Peyer's patch (tissue), 4 donors: ENCODE results near the gene SPATA33. TPM values are rescaled to one million over a fixed set of nuclear protein-coding genes. Genes with fewer than 3 reads are reported as not detected.
"Not testable (repeated sequence)": the region's sequence is repeated elsewhere in the genome, so short reads cannot be mapped to it uniquely, and the experiment has no call there.

Source experiments
- DNase-seq, 3 donors: peaks; one replicate each; pipeline ENCODE4 v3.0.0-alpha.2; 2017 to 2019
- H3K27ac ChIP-seq, 4 donors: fragments of 200-600 bp; sonication (generic); one replicate each; pipeline ENCODE4 v1.5.1; 2016 to 2019
- H3K27me3 ChIP-seq, 2 donors: fragments of 200-600 bp; sonication (generic); one replicate each; pipeline ENCODE4 v1.5.1; 2019
- H3K36me3 ChIP-seq, 3 donors: fragments of 200-600 bp; sonication (generic); one replicate each; pipeline ENCODE4 v1.5.1; 2016 to 2019
- H3K4me1 ChIP-seq, 4 donors: fragments of 200-600 bp; sonication (generic); one replicate each; pipeline ENCODE4 v1.5.1; 2016 to 2019
- H3K4me3 ChIP-seq, 4 donors: fragments of 200-600 bp; sonication (generic); 1 replicate in 3 of 4; 2 replicates in 1 of 4; pipeline ENCODE4 v1.5.1; 2016 to 2019; ENCODE audit warnings: mild to moderate bottlenecking in 1 of 4
- H3K9me3 ChIP-seq, 4 donors: fragments of 200-600 bp; sonication (generic); one replicate each; pipeline ENCODE4 v1.5.1; 2016 to 2019; ENCODE audit warnings: mild to moderate bottlenecking in 1 of 4
- CTCF ChIP-seq, 6 experiments: fragments of 450-650 bp in 4 of 6; fragments of 200-600 bp in 2 of 6; sonication (generic) in 1 of 6; IDR thresholded peaks; one replicate each; pipeline ENCODE4 v1.5.1; 2017 to 2019; ENCODE audit warnings: antibody characterized with exemption in 6 of 6, mild to moderate bottlenecking in 3 of 6, moderate library complexity in 1 of 6
- POLR2A ChIP-seq, 2 donors: fragments of 450-650 bp; IDR thresholded peaks; one replicate each; pipeline ENCODE4 v1.5.1; 2017; ENCODE audit warnings: antibody characterized with exemption in 2 of 2, mild to moderate bottlenecking in 2 of 2, moderate library complexity in 2 of 2
- total RNA-seq, 4 donors: library from RNA; depleted of rRNA; stranded (reverse); fragments of >200 nt; gene quantifications; one replicate each; pipeline ENCODE4 v1.1.0, GENCODE V29; 2016

SPATA33 gene
- total RNA-seq, 4 donors from 2014 or later = 13.9 to 76.7 (median 25.6) TPM

- H3K4me1 ChIP-seq = peaks cover 0 to 31% (median 14%) of the 10 kb centered on the region in 4 donors
- DNase-seq = peak in 2 of 3 donors; percentile 46 to 65
- H3K9me3 ChIP-seq = no peaks in the 10 kb centered on the region
- H3K27ac ChIP-seq = peak overlapping the region in 1 of 4 donors; percentile 45
- TF ChIP-seq POLR2A (IDR thresholded peaks at IDR 0.05) (no peak), CTCF (IDR thresholded peaks at IDR 0.05) (no peak)
- H3K27me3 ChIP-seq = no peaks in the 10 kb centered on the region
- H3K4me3 ChIP-seq = no peak overlapping the region
- H3K36me3 ChIP-seq = peaks cover 0 to 76% (median 2%) of the 10 kb centered on the region in 3 donors
These were observed 37.6 kb downstream of the SPATA33 start for GRCh38 chr16:89695086-89695874.

- H3K27me3 ChIP-seq = no peaks in the 10 kb centered on the region
- TF ChIP-seq CTCF (IDR thresholded peaks at IDR 0.05) (no peak), POLR2A (IDR thresholded peaks at IDR 0.05) (no peak)
- no peaks in the 10 kb centered on the region for H3K9me3 ChIP-seq
- H3K4me3 ChIP-seq = no peak overlapping the region
- H3K36me3 ChIP-seq = peaks cover 0 to 70% (median 0%) of the 10 kb centered on the region in 3 donors
- H3K27ac ChIP-seq = peak overlapping the region in 1 of 4 donors; percentile 49
- peak in 1 of 3 donors; percentile 46 for DNase-seq
- H3K4me1 ChIP-seq = peaks cover 0 to 37% (median 18%) of the 10 kb centered on the region in 4 donors
These were observed 38.4 kb downstream of the SPATA33 start for GRCh38 chr16:89695875-89696669.

GRCh38 chr16:89696670-89697128 lies 39.1 kb downstream of the SPATA33 start:
- H3K36me3 ChIP-seq = peaks cover 0 to 63% (median 0%) of the 10 kb centered on the region in 3 donors
- no peaks in the 10 kb centered on the region for H3K9me3 ChIP-seq
- H3K27me3 ChIP-seq = no peaks in the 10 kb centered on the region
- H3K27ac ChIP-seq = peak overlapping the region in 1 of 4 donors; percentile 49
- no peak overlapping the region for H3K4me3 ChIP-seq
- DNase-seq = peak; percentile 50 to 70 (median 55)
- H3K4me1 ChIP-seq = peaks cover 0 to 37% (median 19%) of the 10 kb centered on the region in 4 donors
- TF ChIP-seq POLR2A (IDR thresholded peaks at IDR 0.05) = no peak
- no peak for TF ChIP-seq CTCF (IDR thresholded peaks at IDR 0.05)

- Histone ChIP-seq H3K36me3 (peaks cover 0 to 58% (median 0%) of the 10 kb centered on the region in 3 donors), H3K9me3 (no peaks in the 10 kb centered on the region), H3K4me1 (peaks cover 0 to 42% (median 19%) of the 10 kb centered on the region in 4 donors), H3K4me3 (no peak overlapping the region), H3K27ac (peak overlapping the region in 1 of 4 donors; percentile 49), H3K27me3 (no peaks in the 10 kb centered on the region)
- peak in 2 of 3 donors; percentile 43 to 51 for DNase-seq
- TF ChIP-seq CTCF (IDR thresholded peaks at IDR 0.05) = no peak
- no peak for TF ChIP-seq POLR2A (IDR thresholded peaks at IDR 0.05)
These were observed 39.6 kb downstream of the SPATA33 start for GRCh38 chr16:89697161-89697615.

GRCh38 chr16:89697616-89698331 lies 40.1 kb downstream of the SPATA33 start:
- H3K36me3 ChIP-seq = peaks cover 0 to 53% (median 0%) of the 10 kb centered on the region in 3 donors
- DNase-seq = no peak
- H3K9me3 ChIP-seq = no peaks in the 10 kb centered on the region
- peak overlapping the region in 1 of 4 donors; percentile 49 for H3K27ac ChIP-seq
- H3K27me3 ChIP-seq = no peaks in the 10 kb centered on the region
- peaks cover 0 to 44% (median 19%) of the 10 kb centered on the region in 4 donors for H3K4me1 ChIP-seq
- no peak overlapping the region for H3K4me3 ChIP-seq
- TF ChIP-seq POLR2A (IDR thresholded peaks at IDR 0.05) = no peak
- no peak for TF ChIP-seq CTCF (IDR thresholded peaks at IDR 0.05)

GRCh38 chr16:89698717-89699116 lies 41.1 kb downstream of the SPATA33 start:
- peaks cover 0 to 43% (median 0%) of the 10 kb centered on the region in 3 donors for H3K36me3 ChIP-seq
- DNase-seq, H3K9me3 ChIP-seq, H3K27ac ChIP-seq, H3K4me3 ChIP-seq, H3K27me3 ChIP-seq: not testable (repeated sequence)
- H3K4me1 ChIP-seq = peaks cover 0 to 44% (median 19%) of the 10 kb centered on the region in 4 donors

- H3K9me3 ChIP-seq, H3K27me3 ChIP-seq, DNase-seq: not testable (repeated sequence)
- Histone ChIP-seq H3K27ac (peak overlapping the region in 3 of 4 donors; percentile 88 to 94 (median 89)), H3K36me3 (peaks cover 0 to 34% (median 0%) of the 10 kb centered on the region in 3 donors), H3K4me1 (peaks cover 0 to 44% (median 19%) of the 10 kb centered on the region in 4 donors), H3K4me3 (peak overlapping the region in 2 of 4 donors; percentile 70 to 79)
These were observed 42.0 kb downstream of the SPATA33 start for GRCh38 chr16:89699629-89700099.
